ENCODE measurements around the gene PTGER1. TPM values are rescaled to one million over a fixed set of nuclear protein-coding genes. Genes with fewer than 3 reads are reported as not detected.

PTGER1 gene
- total and polyA plus RNA-seq, 2 of the 13 experiments (the other 11 are each of a cell fraction or from before 2014, with no cell fraction given): 0.13 TPM; not detected in 1

DNA sequence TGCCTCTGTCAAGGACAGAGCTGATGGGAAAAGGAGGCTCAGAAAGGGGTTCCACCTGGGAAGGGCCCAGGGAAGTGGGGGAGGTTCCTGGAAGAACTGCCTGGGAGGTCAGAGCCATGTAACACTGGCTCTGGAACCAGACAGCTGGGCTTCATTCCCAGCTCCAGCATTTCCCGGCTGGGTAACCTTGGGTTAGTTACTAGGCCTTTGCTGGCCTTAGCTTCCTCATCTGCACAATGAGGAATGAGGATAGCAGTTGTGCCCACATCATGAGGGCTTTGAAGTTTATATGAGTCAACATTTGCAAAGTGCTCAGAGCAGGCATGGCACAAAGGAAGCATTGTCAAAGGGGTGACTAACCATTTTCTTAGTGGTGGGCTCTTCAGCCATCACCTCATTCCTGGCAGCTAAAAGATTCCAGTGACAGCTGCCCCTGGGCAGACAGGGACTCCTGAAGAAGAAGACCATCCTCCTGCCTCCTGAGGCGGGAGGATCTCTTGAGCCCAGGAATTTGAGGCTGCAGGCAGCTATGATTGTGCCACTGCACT is 44.8 kb upstream of the PTGER1 start (continued):
- TF ChIP-seq, protein P1, sequence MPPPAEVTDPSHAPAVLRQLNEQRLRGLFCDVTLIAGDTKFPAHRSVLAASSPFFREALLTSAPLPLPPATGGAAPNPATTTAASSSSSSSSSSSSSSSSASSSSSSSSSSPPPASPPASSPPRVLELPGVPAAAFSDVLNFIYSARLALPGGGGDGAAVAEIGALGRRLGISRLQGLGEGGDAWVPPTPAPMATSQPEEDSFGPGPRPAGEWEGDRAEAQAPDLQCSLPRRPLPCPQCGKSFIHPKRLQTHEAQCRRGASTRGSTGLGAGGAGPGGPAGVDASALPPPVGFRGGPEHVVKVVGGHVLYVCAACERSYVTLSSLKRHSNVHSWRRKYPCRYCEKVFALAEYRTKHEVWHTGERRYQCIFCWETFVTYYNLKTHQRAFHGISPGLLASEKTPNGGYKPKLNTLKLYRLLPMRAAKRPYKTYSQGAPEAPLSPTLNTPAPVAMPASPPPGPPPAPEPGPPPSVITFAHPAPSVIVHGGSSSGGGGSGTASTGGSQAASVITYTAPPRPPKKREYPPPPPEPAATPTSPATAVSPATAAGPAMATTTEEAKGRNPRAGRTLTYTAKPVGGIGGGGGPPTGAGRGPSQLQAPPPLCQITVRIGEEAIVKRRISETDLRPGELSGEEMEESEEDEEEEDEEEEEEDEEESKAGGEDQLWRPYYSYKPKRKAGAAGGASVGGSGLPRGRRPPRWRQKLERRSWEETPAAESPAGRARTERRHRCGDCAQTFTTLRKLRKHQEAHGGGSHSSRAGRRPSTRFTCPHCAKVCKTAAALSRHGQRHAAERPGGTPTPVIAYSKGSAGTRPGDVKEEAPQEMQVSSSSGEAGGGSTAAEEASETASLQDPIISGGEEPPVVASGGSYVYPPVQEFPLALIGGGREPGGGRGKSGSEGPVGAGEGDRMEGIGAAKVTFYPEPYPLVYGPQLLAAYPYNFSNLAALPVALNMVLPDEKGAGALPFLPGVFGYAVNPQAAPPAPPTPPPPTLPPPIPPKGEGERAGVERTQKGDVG (CRISPR knock-in tag; IDR thresholded peaks at IDR 0.05; ENCODE audit: borderline replicate concordance): no peak; the same call in 1 of the 2 replicates
- TF ChIP-seq KLF16 (CRISPR knock-in tag; IDR thresholded peaks at IDR 0.05) (peak in 1 of 2 experiments; percentile 85; a peak in 2 of 4 replicates), MIER2 (CRISPR knock-in tag; IDR thresholded peaks at IDR 0.05) (peak; percentile 33; the same call in 1 of the 2 replicates), KDM6A (CRISPR knock-in tag; IDR thresholded peaks at IDR 0.05; ENCODE audit: low read depth) (peak; percentile 56), MXI1 (IDR thresholded peaks at IDR 0.05; ENCODE audit: borderline replicate concordance, low read depth, low read length) (peak; percentile 78; the same call in 1 of the 3 replicates), ZNF205 (CRISPR knock-in tag; IDR thresholded peaks at IDR 0.05) (peak; percentile 90; the same call in 1 of the 2 replicates), ERF (CRISPR knock-in tag; IDR thresholded peaks at IDR 0.05) (peak; percentile 84), PHF21A (CRISPR knock-in tag; IDR thresholded peaks at IDR 0.05) (peak; percentile 66; the same call in 1 of the 2 replicates), FOXP4 (CRISPR knock-in tag; IDR thresholded peaks at IDR 0.05) (peak; percentile 21; the same call in 1 of the 2 replicates), NR0B2 (CRISPR knock-in tag; IDR thresholded peaks at IDR 0.05) (no peak), PHF8 (CRISPR knock-in tag; IDR thresholded peaks at IDR 0.05) (peak; percentile 25; the same call in 1 of the 2 replicates)
- TF ChIP-seq, protein P2, sequence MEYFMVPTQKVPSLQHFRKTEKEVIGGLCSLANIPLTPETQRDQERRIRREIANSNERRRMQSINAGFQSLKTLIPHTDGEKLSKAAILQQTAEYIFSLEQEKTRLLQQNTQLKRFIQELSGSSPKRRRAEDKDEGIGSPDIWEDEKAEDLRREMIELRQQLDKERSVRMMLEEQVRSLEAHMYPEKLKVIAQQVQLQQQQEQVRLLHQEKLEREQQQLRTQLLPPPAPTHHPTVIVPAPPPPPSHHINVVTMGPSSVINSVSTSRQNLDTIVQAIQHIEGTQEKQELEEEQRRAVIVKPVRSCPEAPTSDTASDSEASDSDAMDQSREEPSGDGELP (IDR thresholded peaks at IDR 0.05; ENCODE audit: borderline replicate concordance, low read depth): peak; percentile 89
- TF ChIP-seq, protein P3, sequence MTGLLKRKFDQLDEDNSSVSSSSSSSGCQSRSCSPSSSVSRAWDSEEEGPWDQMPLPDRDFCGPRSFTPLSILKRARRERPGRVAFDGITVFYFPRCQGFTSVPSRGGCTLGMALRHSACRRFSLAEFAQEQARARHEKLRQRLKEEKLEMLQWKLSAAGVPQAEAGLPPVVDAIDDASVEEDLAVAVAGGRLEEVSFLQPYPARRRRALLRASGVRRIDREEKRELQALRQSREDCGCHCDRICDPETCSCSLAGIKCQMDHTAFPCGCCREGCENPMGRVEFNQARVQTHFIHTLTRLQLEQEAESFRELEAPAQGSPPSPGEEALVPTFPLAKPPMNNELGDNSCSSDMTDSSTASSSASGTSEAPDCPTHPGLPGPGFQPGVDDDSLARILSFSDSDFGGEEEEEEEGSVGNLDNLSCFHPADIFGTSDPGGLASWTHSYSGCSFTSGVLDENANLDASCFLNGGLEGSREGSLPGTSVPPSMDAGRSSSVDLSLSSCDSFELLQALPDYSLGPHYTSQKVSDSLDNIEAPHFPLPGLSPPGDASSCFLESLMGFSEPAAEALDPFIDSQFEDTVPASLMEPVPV (CRISPR knock-in tag; IDR thresholded peaks at IDR 0.05): 0 out of 2 replicates have a peak, but pooled peaks have one; percentile 35
